HG03565 (cell line): ENCODE measurements around the gene SORT1.
A peak's percentile ranks its signal among the peaks of the same experiment; 100 is the strongest.
"Not testable (repeated sequence)": the region's sequence is repeated elsewhere in the genome, so short reads cannot be mapped to it uniquely, and the experiment has no call there.

Experiments
- ATAC-seq: cut with Tn5 transposase; IDR thresholded peaks from one replicate; pipeline ENCODE4 v1.9.1; 2021; ENCODE audit warnings: mild to moderate bottlenecking, moderate library complexity; ENCODE audit not compliant: unreplicated experiment

Gene SORT1

GRCh38 chr1:109397581-109398342 is at the start of gene SORT1:
Gene SORT1, minus strand, starts transcription at chr1:109397918. Its CDS starts 26 bp downstream, at chr1:109397892.
- ATAC-seq, result peak; percentile 43

GRCh38 chr1:109445949-109446695 is 48.4 kb upstream of the SORT1 start:
- ATAC-seq, result not testable (repeated sequence)

GRCh38 chr1:109444346-109444745 is 46.6 kb upstream of the SORT1 start:
- no peak for ATAC-seq

GRCh38 chr1:109443476-109443875 is 45.8 kb upstream of the SORT1 start:
- ATAC-seq, result no peak

- no peak for ATAC-seq
These were observed 43.4 kb upstream of the SORT1 start for GRCh38 chr1:109441069-109441468.

- no peak for ATAC-seq
These were observed 41.1 kb upstream of the SORT1 start for GRCh38 chr1:109438798-109439297.

GRCh38 chr1:109434484-109434883 is 36.8 kb upstream of the SORT1 start:
- no peak for ATAC-seq

GRCh38 chr1:109433322-109433721 is 35.6 kb upstream of the SORT1 start:
- no peak for ATAC-seq

GRCh38 chr1:109432336-109432735 is 34.6 kb upstream of the SORT1 start:
- ATAC-seq, result no peak

GRCh38 chr1:109427171-109427467 is 29.4 kb upstream of the SORT1 start:
- ATAC-seq, result no peak

- peak; percentile 95 for ATAC-seq
These were observed 28.8 kb upstream of the SORT1 start, which contains the start of gene PSMA5 for GRCh38 chr1:109426281-109427170. Gene PSMA5, minus strand, starts transcription at chr1:109426448. Its CDS starts 118 bp downstream, at chr1:109426330.

GRCh38 chr1:109425391-109426280 is 27.9 kb upstream of the SORT1 start:
- peak; percentile 12 for ATAC-seq

- ATAC-seq, result no peak
These were observed 25.8 kb upstream of the SORT1 start for GRCh38 chr1:109423498-109423897.

GRCh38 chr1:109412551-109412950 is 14.8 kb upstream of the SORT1 start:
- no peak for ATAC-seq

- ATAC-seq, result no peak
These were observed 7.1 kb upstream of the SORT1 start for GRCh38 chr1:109404838-109405237.

- no peak for ATAC-seq
These were observed 4.3 kb upstream of the SORT1 start for GRCh38 chr1:109402025-109402424.

GRCh38 chr1:109400035-109400655 is 2.4 kb upstream of the SORT1 start:
- ATAC-seq, result no peak

- no peak for ATAC-seq
These were observed 1.7 kb upstream of the SORT1 start for GRCh38 chr1:109399326-109399957.
